PC-9 (cell line): ENCODE results near the gene OSTN. TPM values are rescaled to one million over a fixed set of nuclear protein-coding genes. Genes with fewer than 3 reads are reported as not detected.

Experiments used
- BruUV-seq: library from RNA; stranded (reverse); fragments of 400-500 nt; replicated peaks from 2 replicates; lab custom pipeline; 2021; lab: Mats Ljungman, UMichigan
- CTCF ChIA-PET: fragments of 300-600 bp; sonication (Branson Sonifier 250); formaldehyde crosslinking; loops from one replicate; lab custom pipeline; 2022; ENCODE audit warnings: antibody characterized with exemption; lab: Charles Lee
- POLR2A ChIA-PET: fragments of 300-600 bp; sonication (Branson Sonifier 250); formaldehyde crosslinking; loops from one replicate; lab custom pipeline; 2022; ENCODE audit warnings: antibody characterized with exemption; ENCODE audit not compliant: unreplicated experiment; lab: Charles Lee
- DNase-seq, 2 experiments: peaks; one replicate each; pipeline versions ENCODE4 v3.0.0 to v3.0.0-alpha.2; 2015 to 2022; ENCODE audit warnings: mixed read lengths in 1 of 2
- H2AFZ ChIP-seq: fragments of 200-600 bp; sonication (generic); 2 replicates; pipeline ENCODE4 v1.8.1; 2017; ENCODE audit warnings: antibody characterized with exemption
- H3F3A ChIP-seq: fragments of 200-600 bp; sonication (generic); 2 replicates; pipeline ENCODE4 v1.8.1; 2017; ENCODE audit warnings: antibody characterized with exemption, mild to moderate bottlenecking, low read depth; ENCODE audit not compliant: insufficient read depth
- H3K27ac ChIP-seq: fragments of 200-600 bp; sonication (generic); 2 replicates; pipeline ENCODE4 v1.6.1; 2016; ENCODE audit warnings: mixed run types
- H3K27me3 ChIP-seq: fragments of 200-600 bp; sonication (generic); 2 replicates; pipeline ENCODE4 v1.6.1; 2016; ENCODE audit warnings: low read depth, mixed run types; ENCODE audit not compliant: insufficient read depth
- H3K36me3 ChIP-seq: fragments of 200-600 bp; sonication (generic); 2 replicates; pipeline ENCODE4 v1.6.1; 2016; ENCODE audit warnings: low read depth, mixed run types
- H3K4me1 ChIP-seq: fragments of 200-600 bp; sonication (generic); replicated peaks from 2 replicates; pipeline ENCODE4 v1.6.1; 2016; ENCODE audit warnings: mixed run types; ENCODE audit not compliant: insufficient read depth
- H3K4me2 ChIP-seq: fragments of 200-600 bp; sonication (generic); 2 replicates; pipeline ENCODE4 v1.6.1; 2017; ENCODE audit warnings: mixed run types
- H3K4me3 ChIP-seq: fragments of 200-600 bp; sonication (generic); 2 replicates; pipeline ENCODE4 v1.6.1; 2016; ENCODE audit warnings: mixed run types
- H3K79me2 ChIP-seq: fragments of 200-600 bp; sonication (generic); 2 replicates; pipeline ENCODE4 v1.6.1; 2017; ENCODE audit warnings: low read depth, mixed run types
- H3K9me2 ChIP-seq: fragments of 200-600 bp; sonication (generic); 2 replicates; pipeline ENCODE4 v1.8.1; 2017; ENCODE audit warnings: mild to moderate bottlenecking; ENCODE audit not compliant: insufficient read depth
- H3K9me3 ChIP-seq: fragments of 200-600 bp; sonication (generic); 2 replicates; pipeline ENCODE4 v1.8.1; 2016; ENCODE audit warnings: low read depth; ENCODE audit not compliant: insufficient read depth
- H4K20me1 ChIP-seq: fragments of 200-600 bp; sonication (generic); 2 replicates; pipeline ENCODE4 v1.8.1; 2017; ENCODE audit not compliant: insufficient read depth
- CTCF ChIP-seq: fragments of 200-600 bp; sonication (generic); conservative IDR thresholded peaks from 2 replicates; pipeline ENCODE4 v1.6.1; 2017; ENCODE audit warnings: mixed run types, antibody characterized with exemption, mild to moderate bottlenecking, moderate library complexity
- EZH2 ChIP-seq: fragments of 200-600 bp; sonication (generic); IDR thresholded peaks from 2 replicates; pipeline ENCODE4 v1.8.0; 2017; ENCODE audit warnings: antibody characterized with exemption, low read depth
- intact Hi-C: fragments of 100-400 bp; cut with micrococcal nuclease; formaldehyde crosslinking; loops from one replicate; pipeline ENCODE4 v1.10.0; 2022; ENCODE audit not compliant: unreplicated experiment
- total RNA-seq: library from RNA; stranded (reverse); gene quantifications from 2 replicates; pipeline ENCODE4 v1.2.3, GENCODE V29; 2021

Gene OSTN
- total RNA-seq, 1 experiment from 2014 or later = not detected

- Histone ChIP-seq H3K4me2 (no peak overlapping the region), H3K4me3 (no peak overlapping the region), H3K27ac (no peak overlapping the region), H3F3A (no peaks in the 10 kb centered on the region), H3K36me3 (no peaks in the 10 kb centered on the region), H3K4me1 (no peaks in the 10 kb centered on the region), H3K79me2 (no peaks in the 10 kb centered on the region), H3K9me3 (no peaks in the 10 kb centered on the region), H3K9me2 (no peaks in the 10 kb centered on the region), H2AFZ (no peak overlapping the region), H4K20me1 (no peaks in the 10 kb centered on the region), H3K27me3 (no peaks in the 10 kb centered on the region)
- ChIA-PET CTCF (interaction anchor here (0.6 kb wide), 1 partner anchor 39 kb away, joined by 4 read pairs; no protein-coding TSS in a partner anchor), POLR2A (no interaction called here)
- intact Hi-C loops = no loop called here
- no TSS peak for BruUV-seq
- TF ChIP-seq CTCF (no peak), EZH2 (no peak)
- DNase-seq = peak in 1 of 2 experiments; percentile 6
These were observed 99.8 kb downstream of the OSTN start for GRCh38 chr3:191298846-191299245.

DNA sequence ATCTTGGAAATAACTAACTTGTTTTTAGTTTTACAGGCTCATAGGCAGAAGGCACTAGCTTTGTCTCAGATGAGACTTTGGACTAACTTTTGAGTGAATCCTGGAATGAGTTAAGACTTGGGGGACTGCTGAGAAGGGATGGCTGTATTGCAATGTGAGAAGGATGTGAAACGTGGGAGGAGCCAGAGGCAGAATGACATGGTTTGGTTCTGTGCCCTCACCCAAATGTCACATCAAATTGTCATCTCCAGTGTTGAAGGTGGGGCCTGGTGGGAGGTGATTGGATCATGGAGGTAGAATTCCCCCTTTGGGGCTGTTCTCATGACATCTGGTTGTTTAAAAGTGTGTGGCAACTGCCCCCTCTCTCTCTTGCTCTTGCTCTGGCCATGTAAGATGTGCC lies 101.4 kb downstream of the OSTN start:
- H3F3A ChIP-seq = no peaks in the 10 kb centered on the region
- no TSS peak for BruUV-seq
- no peaks in the 10 kb centered on the region for H3K79me2 ChIP-seq
- no peaks in the 10 kb centered on the region for H3K9me2 ChIP-seq
- no peaks in the 10 kb centered on the region for H3K4me1 ChIP-seq
- no peaks in the 10 kb centered on the region for H3K36me3 ChIP-seq
- no peak for DNase-seq
- POLR2A ChIA-PET = no interaction called here
- CTCF ChIA-PET = no interaction called here
- no peak overlapping the region for H3K4me2 ChIP-seq
- no peaks in the 10 kb centered on the region for H4K20me1 ChIP-seq
- H3K4me3 ChIP-seq = no peak overlapping the region
- no peak for TF ChIP-seq CTCF
- no peak for TF ChIP-seq EZH2
- no peaks in the 10 kb centered on the region for H3K9me3 ChIP-seq
- no peak overlapping the region for H2AFZ ChIP-seq
- no peak overlapping the region for H3K27ac ChIP-seq
- intact Hi-C loops = no loop called here
- H3K27me3 ChIP-seq = no peaks in the 10 kb centered on the region

GRCh38 chr3:191301017-191301416 lies 102.0 kb downstream of the OSTN start:
- ChIA-PET POLR2A (no interaction called here), CTCF (no interaction called here)
- no peaks in the 10 kb centered on the region for H3K79me2 ChIP-seq
- H3K36me3 ChIP-seq = no peaks in the 10 kb centered on the region
- H3K9me3 ChIP-seq = no peaks in the 10 kb centered on the region
- intact Hi-C loops = no loop called here
- no peak overlapping the region for H3K4me3 ChIP-seq
- H3K4me1 ChIP-seq = no peaks in the 10 kb centered on the region
- TF ChIP-seq EZH2 = no peak
- no peak for TF ChIP-seq CTCF
- H3K9me2 ChIP-seq = no peaks in the 10 kb centered on the region
- H3K4me2 ChIP-seq = no peak overlapping the region
- DNase-seq = peak in 1 of 2 experiments; percentile 15
- H3F3A ChIP-seq = no peaks in the 10 kb centered on the region
- H3K27me3 ChIP-seq = no peaks in the 10 kb centered on the region
- no peak overlapping the region for H3K27ac ChIP-seq
- no peak overlapping the region for H2AFZ ChIP-seq
- BruUV-seq = no TSS peak
- no peaks in the 10 kb centered on the region for H4K20me1 ChIP-seq
